ENCODE results near the gene PAQR4.

The PAQR4 gene

GRCh38 chr16:2983706-2984136 is 14.6 kb downstream of the PAQR4 start:
- peak; percentile 81 for DNase-seq (ENCODE audit: low read depth)
- peak; percentile 60 for TF ChIP-seq CTCF (IDR thresholded peaks at IDR 0.05; ENCODE audit: low read depth, low read length)
- TF ChIP-seq MAX (IDR thresholded peaks at IDR 0.05; ENCODE audit: low read depth, low read length): no peak; the same call in 1 of the 2 replicates
- TF ChIP-seq MYC (IDR thresholded peaks at IDR 0.05; ENCODE audit: low read depth, low read length): peak; percentile 47; the same call in 1 of the 2 replicates
- TF ChIP-seq POLR2A (IDR thresholded peaks at IDR 0.05; ENCODE audit: extremely low read depth, insufficient read length): no peak
- H3K4me3 ChIP-seq (ENCODE audit: low read depth, low read length): no peak overlapping the region

DNA sequence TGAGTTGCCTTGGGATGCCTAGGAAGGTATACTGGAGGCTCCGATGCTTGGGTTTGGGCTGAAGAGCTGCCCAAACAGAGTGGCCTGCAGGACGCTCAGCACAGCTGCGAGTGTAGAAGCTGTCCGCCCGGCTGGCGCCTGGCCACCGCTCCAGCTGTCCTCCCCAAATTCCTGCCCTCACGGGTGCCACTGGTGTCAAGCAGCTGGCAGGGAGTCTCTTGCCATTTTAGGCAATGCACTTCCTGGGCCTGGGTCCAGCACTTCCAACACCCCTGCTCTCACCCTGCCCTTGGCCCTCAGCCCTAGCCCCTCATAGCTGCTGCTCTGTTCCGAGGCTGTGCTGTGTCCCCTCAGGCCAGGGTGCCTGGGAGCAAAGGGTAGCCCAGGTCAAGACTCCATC is 16.3 kb downstream of the PAQR4 start:
- TF ChIP-seq POLR2A (IDR thresholded peaks at IDR 0.05; ENCODE audit: extremely low read depth, insufficient read length) (no peak), MYC (IDR thresholded peaks at IDR 0.05; ENCODE audit: low read depth, low read length) (no peak), MAX (IDR thresholded peaks at IDR 0.05; ENCODE audit: low read depth, low read length) (no peak)
- no peak for DNase-seq (ENCODE audit: low read depth)
- H3K4me3 ChIP-seq (ENCODE audit: low read depth, low read length): no peak overlapping the region

DNA sequence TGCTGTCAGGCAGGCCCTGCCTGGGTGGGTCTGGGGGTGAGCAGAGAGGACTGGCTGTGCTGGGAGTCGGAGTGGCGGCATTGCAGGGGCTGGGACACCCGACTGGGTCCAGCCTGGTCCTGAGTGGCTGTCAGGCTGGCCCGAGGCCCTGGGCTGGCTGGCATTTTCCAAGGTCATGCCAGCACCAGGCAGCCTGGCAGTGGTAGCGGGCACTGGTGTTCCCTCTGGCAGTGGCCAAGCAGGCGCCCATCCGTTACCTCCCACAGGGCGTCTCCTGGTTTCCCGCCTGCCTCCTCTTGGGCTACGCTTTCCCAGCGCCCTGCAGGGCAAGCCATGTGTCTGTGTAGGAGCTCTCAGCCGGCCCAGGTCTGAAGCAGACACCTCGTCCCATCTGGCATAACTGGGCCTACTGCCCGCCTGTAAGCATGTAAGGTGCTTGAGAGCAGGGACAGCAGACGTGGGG is 16.8 kb downstream of the PAQR4 start:
- DNase-seq (ENCODE audit: low read depth): no peak
- no peak for TF ChIP-seq POLR2A (IDR thresholded peaks at IDR 0.05; ENCODE audit: extremely low read depth, insufficient read length)
- TF ChIP-seq CTCF (IDR thresholded peaks at IDR 0.05; ENCODE audit: low read depth, low read length): no peak

DNA sequence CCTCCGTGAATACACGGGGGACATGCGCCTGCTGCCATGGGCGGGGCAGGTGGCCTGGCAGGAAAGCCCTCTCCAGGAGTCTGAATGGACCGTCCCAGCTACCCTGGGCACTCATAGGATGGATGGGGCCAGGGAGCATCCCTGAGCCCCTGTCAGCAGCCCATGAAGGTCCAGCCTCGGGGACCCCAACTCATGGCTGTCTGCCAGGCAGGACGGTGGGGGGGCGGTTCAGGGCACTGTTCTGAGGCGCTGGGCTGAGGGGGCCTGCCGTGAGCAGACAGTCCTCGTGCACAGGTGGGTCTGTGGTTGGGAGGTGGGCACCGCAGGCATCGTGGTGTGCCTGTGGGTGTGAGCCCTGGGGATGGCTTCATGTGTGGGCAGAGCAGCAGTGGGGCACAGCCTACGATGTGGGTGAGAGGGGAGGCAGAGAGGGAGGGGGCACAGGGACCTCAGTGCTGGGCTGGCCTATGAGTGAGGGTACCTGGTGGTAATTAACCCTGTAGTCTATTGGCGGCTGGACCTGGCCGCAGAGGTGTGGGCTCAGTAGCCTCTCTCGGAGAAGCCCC is 17.6 kb downstream of the PAQR4 start:
- DNase-seq (ENCODE audit: low read depth): no peak
- no peak overlapping the region for H3K4me3 ChIP-seq (ENCODE audit: low read depth, low read length)
- TF ChIP-seq MAX (IDR thresholded peaks at IDR 0.05; ENCODE audit: low read depth, low read length) (no peak), CTCF (IDR thresholded peaks at IDR 0.05; ENCODE audit: low read depth, low read length) (no peak), MYC (IDR thresholded peaks at IDR 0.05; ENCODE audit: low read depth, low read length) (no peak), POLR2A (IDR thresholded peaks at IDR 0.05; ENCODE audit: extremely low read depth, insufficient read length) (no peak)

More for the DNA sequence above, 16.8 kb downstream of the PAQR4 start:
- no peak overlapping the region for H3K4me3 ChIP-seq (ENCODE audit: low read depth, low read length)

GRCh38 chr16:2987286-2987685 is 18.1 kb downstream of the PAQR4 start:
- TF ChIP-seq POLR2A (IDR thresholded peaks at IDR 0.05; ENCODE audit: extremely low read depth, insufficient read length) (no peak), CTCF (IDR thresholded peaks at IDR 0.05; ENCODE audit: low read depth, low read length) (no peak), MAX (IDR thresholded peaks at IDR 0.05; ENCODE audit: low read depth, low read length) (no peak), MYC (IDR thresholded peaks at IDR 0.05; ENCODE audit: low read depth, low read length) (no peak)
- DNase-seq (ENCODE audit: low read depth): no peak
- no peak overlapping the region for H3K4me3 ChIP-seq (ENCODE audit: low read depth, low read length)

- no peak for DNase-seq (ENCODE audit: low read depth)
- no peak for TF ChIP-seq CTCF (IDR thresholded peaks at IDR 0.05; ENCODE audit: low read depth, low read length)
- no peak for TF ChIP-seq POLR2A (IDR thresholded peaks at IDR 0.05; ENCODE audit: extremely low read depth, insufficient read length)
- no peak for TF ChIP-seq MYC (IDR thresholded peaks at IDR 0.05; ENCODE audit: low read depth, low read length)
- no peak overlapping the region for H3K4me3 ChIP-seq (ENCODE audit: low read depth, low read length)
Observed at GRCh38 chr16:2987833-2988232, 18.7 kb downstream of the PAQR4 start.

Data from NB4 (cell line).